GM18867 (cell line): ENCODE measurements around the gene UGT1A8.
"Not testable (repeated sequence)": the region's sequence is repeated elsewhere in the genome, so short reads cannot be mapped to it uniquely, and the experiment has no call there.

Experiments
- ATAC-seq: cut with Tn5 transposase; IDR thresholded peaks from one replicate; pipeline ENCODE4 v1.9.1; 2021; ENCODE audit warnings: mild to moderate bottlenecking, moderate library complexity; ENCODE audit not compliant: unreplicated experiment

Gene UGT1A8

DNA sequence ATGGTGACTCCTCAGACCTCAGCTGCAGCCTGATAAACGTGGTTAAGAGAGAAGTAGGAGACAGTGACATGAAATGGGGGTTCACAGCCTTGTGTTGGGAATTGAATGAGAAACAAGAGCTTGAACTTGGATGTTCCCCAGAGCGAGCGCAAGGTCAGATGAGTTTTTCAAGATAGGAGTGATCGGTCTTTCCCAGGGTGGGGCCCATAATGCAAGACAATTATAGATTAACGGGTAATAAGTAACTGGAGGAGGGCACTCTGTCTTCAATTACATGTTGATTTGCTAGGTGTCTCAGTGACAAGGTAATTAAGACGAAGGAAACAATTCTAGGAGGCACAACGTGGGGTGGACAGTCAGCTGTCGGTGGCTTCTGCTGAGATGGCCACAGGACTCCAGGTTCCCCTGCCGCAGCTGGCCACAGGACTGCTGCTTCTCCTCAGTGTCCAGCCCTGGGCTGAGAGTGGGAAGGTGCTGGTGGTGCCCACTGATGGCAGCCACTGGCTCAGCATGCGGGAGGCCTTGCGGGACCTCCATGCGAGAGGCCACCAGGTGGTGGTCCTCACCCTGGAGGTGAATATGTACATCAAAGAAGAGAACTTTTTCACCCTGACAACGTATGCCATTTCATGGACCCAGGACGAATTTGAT, 95.3 kb downstream of the UGT1A8 start, which contains the start of gene UGT1A5:
Gene UGT1A5, plus strand, starts transcription at position 297 of the 651 bp plus-strand sequence. Its CDS starts 85 bp downstream, at position 382.
- no peak for ATAC-seq

DNA sequence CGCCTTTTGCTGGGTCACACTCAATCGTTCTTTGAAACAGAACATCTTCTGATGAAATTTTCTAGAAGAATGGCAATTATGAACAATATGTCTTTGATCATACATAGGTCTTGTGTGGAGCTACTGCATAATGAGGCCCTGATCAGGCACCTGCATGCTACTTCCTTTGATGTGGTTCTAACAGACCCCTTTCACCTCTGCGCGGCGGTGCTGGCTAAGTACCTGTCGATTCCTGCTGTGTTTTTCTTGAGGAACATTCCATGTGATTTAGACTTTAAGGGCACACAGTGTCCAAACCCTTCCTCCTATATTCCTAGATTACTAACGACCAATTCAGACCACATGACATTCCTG, 95.8 kb downstream of the UGT1A8 start:
- no peak for ATAC-seq

DNA sequence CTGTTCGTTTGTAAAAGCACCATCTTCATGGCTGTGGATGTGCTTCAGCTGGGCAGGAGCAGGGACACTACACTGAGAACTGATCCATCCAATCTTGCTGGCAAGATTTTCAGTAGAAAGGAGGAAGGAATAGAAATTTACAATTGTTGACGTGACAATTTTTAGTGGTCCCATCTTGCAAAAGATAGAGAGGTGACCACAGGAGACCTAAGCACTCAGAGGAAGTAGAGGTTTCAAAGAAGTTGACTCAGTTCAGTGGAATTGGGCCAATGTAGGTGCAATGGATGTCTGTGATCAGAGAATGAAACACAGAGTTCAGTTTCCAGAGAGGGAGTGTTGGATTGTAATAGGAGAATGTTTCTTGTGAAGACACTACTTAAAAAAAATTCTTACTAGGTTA, 96.7 kb downstream of the UGT1A8 start:
- ATAC-seq = no peak

DNA sequence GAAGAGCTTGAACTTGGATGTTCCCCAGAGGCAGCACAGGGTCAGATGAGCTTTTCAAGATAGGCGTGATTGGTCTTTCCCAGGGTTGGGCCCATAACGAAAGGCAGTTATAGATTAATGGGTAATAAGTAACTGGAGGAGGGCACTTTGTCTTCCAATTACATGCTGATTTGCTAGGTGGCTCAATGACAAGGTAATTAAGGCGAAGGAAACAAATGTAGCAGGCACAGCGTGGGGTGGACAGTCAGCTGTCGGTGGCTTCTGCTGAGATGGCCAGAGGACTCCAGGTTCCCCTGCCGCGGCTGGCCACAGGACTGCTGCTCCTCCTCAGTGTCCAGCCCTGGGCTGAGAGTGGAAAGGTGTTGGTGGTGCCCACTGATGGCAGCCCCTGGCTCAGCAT, 101.1 kb downstream of the UGT1A8 start, which contains the start of gene UGT1A4:
Gene UGT1A4, plus strand, starts transcription at position 185 of the 400 bp plus-strand sequence. Its CDS starts 85 bp downstream, at position 270.
- no peak for ATAC-seq

DNA sequence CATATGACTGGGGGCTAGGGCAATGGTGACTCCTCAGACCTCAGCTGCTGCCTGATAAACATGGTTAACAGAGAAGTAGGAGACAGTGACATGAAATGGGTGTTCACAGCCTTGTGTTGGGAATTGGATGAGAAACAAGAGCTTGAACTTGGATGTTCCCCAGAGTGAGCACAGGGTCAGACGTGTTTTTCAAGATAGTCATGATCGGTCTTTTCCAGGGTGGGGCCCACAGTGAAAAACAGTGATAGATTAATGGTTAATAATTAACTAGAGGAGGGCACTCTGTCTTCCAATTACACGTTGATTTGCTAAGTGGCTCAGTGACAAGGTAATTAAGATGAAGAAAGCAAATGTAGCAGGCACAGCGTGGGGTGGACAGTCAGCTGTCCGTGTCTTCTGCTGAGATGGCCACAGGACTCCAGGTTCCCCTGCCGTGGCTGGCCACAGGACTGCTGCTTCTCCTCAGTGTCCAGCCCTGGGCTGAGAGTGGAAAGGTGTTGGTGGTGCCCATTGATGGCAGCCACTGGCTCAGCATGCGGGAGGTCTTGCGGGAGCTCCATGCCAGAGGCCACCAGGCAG, 111.4 kb downstream of the UGT1A8 start, which contains the start of gene UGT1A3:
Gene UGT1A3, plus strand, starts transcription at position 320 of the 579 bp plus-strand sequence. Its CDS starts 85 bp downstream, at position 405.
- ATAC-seq = no peak

DNA sequence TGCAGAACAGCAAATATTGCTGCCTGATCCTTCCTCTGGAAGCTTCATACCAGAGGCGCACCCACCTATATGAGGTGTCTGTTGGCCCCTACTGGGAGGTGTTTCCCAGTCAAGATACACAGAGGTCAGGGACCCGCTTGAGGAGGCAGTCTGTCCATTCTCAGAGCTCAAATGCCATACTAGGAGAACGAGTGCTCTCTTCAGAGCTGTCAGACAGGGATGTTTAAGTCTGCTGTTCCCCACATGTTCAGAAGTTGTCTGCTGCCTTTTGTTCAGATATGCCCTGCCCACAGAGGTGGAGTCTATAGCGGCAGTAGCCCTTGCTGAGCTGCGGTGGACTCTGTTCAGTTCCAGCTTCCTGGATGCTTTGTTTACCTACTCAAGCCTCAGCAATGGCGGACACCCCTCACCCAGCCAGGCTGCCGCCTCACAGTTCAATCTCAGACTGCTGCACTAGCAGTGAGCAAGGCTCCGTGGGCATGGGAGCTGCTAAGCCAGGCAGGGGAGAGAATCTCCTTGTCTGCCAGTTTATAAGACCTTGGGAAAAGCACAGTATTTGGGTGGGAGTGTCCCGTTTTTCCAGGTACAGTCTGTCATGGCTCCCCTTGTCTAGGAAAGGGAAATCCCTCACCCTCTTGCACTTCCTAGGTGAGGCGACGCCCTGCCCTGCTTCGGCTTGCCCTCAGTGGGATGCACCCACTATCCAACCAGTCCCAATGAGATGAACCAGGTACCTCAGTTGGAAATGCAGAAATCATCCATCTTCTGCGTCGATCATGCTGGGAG, 119.6 kb downstream of the UGT1A8 start:
- ATAC-seq = not testable (repeated sequence)

DNA sequence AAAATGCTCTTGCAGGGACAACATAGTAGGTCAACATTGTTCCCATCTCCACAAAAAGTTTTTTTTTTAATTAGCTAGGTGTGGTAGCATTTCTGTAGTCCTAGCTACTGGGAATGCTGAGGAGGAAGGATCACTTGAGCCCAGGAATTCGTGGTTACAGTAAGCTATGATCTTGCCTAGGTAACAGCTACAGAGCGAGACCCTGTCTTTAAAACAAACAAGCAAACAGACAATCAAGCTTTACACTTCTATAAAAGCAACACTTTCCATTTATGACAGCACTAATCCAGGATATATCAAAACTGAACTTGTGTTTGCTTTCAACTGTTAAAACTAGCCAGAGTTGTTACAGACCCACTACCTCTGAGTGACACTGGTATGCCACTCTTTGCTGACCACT, 123.4 kb downstream of the UGT1A8 start:
- ATAC-seq = no peak

DNA sequence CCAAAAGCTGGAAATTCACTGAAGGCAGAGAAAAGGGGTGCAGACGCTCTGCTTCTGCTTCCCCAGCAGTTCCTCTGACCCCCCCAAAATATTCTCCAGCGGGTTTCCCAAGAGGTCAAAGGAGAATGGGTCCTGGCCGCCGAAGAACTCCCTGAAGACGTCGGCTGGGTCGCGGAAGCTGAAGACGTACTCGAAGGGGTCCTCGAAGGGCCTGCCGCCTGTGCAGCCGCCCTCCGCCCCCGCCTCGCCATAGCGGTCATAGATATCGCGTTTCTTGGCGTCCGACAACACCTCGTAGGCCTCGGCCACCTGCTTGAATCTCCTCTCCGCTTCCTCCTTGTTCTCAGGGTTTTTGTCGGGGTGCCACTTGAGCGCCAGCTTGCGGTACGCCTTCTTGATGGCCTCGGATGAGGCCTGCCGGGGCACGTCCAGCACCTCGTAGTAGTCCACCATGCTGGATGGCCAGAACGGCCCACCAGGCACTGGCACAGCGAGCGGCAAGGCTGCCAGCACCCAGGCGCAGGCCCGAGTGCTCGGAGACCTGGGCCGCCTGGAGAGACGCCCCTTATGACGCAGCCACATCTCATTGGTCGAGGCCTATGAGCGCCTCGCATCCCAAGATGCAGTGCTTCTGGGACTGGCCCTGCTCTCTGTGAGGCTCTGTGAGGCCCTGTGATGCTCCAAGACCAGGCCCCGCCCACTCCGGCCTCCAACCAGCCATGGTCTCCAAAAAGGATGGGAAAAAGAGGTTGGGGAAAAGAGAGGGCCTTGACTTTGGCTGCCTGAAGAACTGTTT, 126.2 kb downstream of the UGT1A8 start:
- no peak for ATAC-seq

DNA sequence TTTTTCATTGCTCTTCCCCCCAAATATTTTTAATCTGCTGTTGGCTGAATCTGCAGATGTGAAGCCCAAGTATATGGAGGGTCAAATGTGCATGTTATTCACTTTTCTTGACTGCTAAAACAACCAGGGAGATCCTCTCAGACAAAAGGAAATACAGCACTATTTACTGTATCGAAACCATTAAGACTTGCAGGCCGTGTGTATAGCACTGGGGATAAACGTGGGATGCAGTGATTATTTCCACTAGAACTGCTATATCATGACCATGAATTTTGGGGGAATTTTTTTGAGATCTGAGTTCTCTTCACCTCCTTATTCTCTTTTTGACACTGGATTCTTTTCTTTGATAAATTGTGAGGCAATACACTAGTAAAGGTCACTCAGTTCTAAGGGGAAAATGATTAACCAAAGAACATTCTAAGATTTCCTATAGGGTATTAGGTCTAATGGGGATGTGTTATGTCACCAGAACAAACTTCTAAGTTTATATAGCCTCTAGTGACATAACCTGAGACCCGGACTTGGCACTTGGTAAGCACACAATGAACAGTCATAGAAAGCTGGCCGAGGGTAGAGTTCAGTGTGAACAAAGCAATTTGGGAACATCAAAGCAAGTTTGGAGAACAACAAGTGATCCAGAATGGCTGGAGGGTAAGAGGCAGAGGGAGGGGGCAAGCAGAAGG, 127.8 kb downstream of the UGT1A8 start:
- no peak for ATAC-seq

DNA sequence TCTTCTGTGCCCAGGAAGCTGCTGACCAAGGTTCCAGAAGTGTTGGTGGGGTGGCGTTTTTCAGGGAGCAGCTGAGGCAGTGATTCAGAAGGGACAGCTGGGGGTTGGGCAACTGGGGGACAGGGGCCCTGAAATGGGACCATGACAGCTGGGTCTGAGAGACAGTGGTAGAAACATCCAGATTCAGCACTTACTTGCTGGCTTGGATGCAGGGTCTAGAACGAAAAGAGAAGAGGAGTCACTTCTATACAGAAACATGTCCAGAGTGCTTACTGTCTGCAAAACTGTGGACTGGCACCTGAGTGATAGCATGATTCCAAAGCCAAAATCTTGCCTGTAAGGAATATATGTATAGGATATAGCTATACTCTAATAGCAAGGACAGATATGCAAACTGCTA, 128.4 kb downstream of the UGT1A8 start:
- not testable (repeated sequence) for ATAC-seq

DNA sequence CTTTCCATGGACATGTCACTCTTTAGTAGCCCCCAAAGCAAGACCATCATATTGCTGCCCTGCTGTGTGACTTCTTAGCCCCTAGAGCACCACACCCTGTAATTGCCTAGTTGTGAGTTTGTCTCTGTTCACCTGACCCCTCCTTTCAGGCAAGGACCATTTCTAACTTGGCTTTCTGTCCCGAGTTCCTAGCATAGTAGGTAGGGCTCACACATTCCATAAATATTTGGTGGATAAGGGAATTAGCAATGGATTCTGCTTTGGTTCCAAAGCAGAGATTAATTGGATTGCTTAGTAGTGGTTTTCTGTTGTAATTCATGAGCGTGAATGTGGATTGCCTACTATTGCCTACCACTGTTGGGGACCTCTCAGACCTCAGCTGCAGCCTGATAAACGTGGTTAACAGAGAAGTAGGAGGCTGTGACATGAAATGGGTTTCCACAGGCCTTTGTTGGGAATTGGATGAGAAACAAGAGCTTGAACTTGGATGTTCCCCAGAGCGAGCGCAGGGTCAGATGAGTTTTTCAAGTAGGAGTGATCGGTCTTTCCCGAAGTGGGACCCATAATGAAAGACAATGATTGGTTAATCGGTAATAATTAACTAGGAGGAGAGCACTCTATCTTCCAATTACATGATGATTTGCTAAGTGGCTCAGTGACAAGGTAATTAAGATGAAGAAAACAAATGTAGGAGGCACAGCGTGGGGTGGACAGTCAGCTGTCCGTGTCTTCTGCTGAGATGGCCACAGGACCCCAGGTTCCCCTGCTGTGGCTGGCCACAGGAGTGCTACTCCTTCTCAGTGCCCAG, 129.2 kb downstream of the UGT1A8 start:
- ATAC-seq = no peak

DNA sequence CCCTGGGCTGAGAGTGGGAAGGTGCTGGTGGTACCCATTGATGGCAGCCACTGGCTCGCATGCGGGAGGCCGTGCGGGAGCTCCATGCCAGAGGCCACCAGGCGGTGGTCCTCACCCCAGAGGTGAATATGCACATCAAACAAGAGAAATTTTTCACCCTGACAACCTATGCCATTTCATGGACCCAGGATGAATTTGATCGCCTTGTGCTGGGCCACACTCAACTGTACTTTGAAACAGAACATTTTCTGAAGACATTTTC, 129.8 kb downstream of the UGT1A8 start:
- no peak for ATAC-seq

DNA sequence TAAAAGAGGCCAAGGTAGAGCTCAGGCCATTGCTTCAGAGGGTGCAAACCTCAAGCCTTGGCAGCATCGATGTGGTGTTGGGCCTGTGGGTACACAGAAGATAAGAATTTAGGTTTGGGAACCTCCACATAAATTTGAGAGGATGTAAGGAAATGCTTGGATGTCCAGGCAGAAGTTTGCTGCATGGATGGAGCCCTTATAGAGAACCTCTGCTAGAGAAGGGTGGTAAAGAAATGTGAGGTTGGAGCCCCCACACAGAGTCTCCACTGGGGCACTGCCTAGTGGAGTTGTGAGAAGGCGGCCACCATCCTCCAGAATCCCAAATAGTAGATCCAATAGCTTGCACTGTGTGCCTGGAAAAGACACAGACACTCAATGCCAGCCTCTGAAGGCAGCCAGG, 133.3 kb downstream of the UGT1A8 start:
- not testable (repeated sequence) for ATAC-seq

DNA sequence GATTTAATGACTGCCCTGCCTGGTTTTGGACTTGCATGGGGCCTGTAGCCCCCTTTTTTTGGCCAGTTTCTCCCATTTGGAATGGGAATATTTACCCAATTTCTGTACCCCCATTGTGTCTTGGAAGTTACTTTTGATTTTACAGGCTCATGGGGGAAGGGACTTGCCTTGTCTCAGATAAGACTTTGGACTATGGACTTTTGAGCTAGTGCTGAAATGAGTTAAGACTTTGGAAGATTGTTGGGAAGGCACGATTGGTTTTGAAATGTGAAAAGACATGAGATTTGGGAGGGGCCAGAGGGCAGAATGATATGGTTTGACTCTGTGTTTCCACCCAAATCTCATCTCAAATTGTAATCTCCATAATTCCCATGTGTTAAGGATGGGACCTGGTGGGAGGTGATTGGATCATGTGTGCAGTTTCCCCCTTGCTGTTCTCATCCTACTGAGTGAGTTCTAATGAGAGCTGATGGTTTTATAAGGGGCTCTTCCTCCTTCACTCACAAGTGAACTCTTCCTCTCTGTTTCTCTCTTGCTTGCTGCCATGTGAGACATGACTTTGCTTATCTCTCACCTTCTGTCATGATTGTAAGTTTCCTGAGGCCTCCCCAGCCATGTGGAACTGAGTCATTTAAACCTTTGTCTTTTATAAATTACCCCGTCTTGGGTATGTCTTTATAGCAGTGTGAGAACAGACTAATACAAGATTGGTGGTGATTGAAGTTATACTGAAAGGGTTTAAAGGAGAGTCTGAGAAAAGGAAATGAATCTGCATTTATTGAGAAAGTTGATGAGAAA, 134.0 kb downstream of the UGT1A8 start:
- ATAC-seq = not testable (repeated sequence)

DNA sequence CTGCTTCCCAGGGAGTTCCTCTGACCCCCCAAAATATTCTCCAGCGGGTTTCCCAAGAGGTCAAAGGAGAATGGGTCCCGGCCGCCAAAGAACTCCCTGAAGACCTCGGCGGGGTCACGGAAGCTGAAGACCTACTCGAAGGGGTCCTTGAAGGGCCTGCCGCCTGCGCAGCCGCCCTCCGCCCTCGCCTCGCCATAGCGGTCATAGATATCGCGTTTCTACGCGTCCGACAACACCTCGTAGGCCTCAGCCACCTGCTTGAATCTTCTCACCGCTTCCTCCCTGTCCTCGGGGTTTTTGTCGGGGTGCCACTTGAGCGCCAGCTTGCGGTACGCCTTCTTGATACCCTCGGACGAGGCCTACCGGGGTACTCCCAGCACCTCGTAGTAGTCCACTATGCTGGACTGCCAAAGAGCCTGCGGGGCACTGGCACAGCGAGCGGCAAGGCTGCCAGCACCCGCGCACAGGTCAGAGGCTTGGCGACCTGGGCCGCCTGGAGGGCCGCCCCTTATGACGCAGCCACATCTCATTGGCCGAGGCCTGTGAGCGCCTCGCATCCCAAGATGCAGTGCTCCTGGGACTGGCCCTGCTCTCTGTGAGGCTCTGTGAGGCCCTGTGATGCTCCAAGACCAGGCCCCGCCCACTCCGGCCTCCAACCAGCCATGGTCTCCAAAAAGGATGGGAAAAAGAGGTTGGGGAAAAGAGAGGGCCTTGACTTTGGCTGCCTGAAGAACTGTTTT, 137.6 kb downstream of the UGT1A8 start:
- ATAC-seq = no peak

DNA sequence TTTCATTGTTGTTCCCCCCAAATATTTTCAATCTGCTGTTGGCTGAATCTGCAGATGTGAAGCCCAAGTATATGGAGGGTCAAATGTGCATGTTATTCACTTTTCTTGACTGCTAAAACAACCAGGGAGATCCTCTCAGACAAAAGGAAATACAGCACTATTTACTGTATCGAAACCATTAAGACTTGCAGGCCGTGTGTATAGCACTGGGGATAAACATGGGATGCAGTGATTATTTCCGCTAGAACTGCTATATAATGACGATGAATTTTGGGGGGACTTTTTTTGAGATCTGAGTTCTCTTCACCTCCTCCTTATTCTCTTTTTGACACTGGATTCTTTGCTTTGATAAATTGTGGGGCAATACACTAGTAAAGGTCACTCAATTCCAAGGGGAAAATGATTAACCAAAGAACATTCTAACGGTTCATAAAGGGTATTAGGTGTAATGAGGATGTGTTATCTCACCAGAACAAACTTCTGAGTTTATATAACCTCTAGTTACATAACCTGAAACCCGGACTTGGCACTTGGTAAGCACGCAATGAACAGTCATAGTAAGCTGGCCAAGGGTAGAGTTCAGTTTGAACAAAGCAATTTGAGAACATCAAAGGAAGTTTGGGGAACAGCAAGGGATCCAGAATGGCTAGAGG, 139.1 kb downstream of the UGT1A8 start:
- ATAC-seq = no peak

DNA sequence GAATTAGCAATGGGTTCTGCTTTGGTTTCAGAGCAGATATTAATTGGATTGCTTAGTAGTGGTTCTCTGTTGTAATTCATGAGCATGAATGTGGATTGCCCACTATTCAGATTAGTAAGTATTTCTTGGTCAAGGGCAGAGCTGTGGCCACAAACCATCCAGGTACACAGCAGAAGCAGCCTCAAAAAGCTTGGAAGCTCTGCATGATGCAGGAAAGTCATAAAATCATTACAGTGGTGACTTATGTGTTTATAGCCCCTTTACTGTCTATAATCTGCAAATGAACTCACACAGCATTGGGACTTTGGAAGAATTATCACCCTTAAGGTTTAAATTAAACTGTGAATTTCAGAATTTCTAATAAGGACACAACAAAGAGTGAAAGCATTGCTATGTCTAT, 140.7 kb downstream of the UGT1A8 start:
- no peak for ATAC-seq

DNA sequence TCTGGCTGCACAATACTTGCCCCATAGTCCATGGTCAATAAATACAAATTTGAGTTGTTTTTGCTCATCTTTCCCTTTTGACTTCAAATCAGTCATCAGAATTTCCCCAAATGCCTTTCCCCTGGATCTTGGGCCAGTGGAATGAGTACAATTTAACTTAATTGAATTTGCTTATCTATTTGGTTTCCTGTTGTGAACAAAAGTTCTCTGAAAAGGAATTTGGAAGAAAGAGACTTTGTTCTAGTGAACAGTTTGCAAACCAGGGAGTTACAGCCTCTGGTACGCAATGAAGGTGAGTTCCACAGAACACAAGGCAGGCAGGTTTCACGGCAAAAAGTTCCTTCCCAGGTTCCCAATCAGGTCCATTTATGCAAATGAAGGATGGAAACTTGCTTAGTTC, 141.4 kb downstream of the UGT1A8 start:
- no peak for ATAC-seq
